ENCODE data around the gene WAS.

DNA sequence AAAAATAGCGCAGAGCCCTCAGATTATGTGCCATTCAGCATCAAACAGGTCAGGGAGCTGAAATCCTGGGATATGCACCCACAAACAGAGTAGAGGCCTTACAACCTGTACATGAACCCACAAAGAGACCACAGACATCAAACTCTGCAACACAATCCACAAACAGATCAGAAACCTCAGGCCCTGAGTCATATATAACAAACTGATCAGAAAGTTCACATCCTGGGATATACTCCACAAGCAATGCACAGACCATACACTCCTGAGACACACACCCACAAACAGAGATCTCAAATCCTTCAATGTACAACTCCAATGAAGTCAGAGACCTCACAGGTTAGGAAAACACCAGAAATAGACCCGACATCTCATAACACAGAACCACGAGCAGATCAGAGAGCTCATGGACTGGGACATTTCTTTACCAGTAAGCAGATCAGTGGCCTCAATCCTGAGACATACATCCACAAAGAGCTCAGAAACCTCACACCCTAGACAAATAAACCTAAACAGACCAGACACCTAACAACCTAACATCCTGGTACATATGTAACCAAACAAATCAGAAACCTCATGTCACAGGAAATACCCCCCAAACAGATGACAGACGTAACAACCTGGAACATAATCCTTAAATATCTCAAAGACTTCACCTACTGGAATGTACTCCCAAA, 37.1 kb downstream of the WAS start:
- TF ChIP-seq ZFP30 (CRISPR knock-in tag; IDR thresholded peaks at IDR 0.05) = no peak
- no peak for TF ChIP-seq ZFP3 (CRISPR knock-in tag; IDR thresholded peaks at IDR 0.05)
- TF ChIP-seq, protein P1, sequence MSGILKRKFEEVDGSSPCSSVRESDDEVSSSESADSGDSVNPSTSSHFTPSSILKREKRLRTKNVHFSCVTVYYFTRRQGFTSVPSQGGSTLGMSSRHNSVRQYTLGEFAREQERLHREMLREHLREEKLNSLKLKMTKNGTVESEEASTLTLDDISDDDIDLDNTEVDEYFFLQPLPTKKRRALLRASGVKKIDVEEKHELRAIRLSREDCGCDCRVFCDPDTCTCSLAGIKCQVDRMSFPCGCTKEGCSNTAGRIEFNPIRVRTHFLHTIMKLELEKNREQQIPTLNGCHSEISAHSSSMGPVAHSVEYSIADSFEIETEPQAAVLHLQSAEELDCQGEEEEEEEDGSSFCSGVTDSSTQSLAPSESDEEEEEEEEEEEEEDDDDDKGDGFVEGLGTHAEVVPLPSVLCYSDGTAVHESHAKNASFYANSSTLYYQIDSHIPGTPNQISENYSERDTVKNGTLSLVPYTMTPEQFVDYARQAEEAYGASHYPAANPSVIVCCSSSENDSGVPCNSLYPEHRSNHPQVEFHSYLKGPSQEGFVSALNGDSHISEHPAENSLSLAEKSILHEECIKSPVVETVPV (CRISPR knock-in tag; IDR thresholded peaks at IDR 0.05) = no peak
- no peak for TF ChIP-seq PPARA (CRISPR knock-in tag; IDR thresholded peaks at IDR 0.05; ENCODE audit: borderline replicate concordance)
- TF ChIP-seq ARNTL (CRISPR knock-in tag; IDR thresholded peaks at IDR 0.05; ENCODE audit: borderline replicate concordance, low read depth) = no peak

Measured in SK-N-SH treated with all-trans-retinoic acid at 6 μM for 48 hours (cell line).